Stimulated activated CD8-positive, alpha-beta memory T cell treated with anti-CD3 and anti-CD28 coated beads, Interleukin-15, amount 100 ng/mL, for 48 hours (primary cell): ENCODE results near the gene RIMBP3C.
"Not testable (repeated sequence)": the region's sequence is repeated elsewhere in the genome, so short reads cannot be mapped to it uniquely, and the experiment has no call there.

ENCODE experiments used
- DNase-seq, 2 donors: peaks; one replicate each; pipeline ENCODE4 v3.0.0-alpha.2; 2020; ENCODE audit warnings: low read depth in 2 of 2

Gene RIMBP3C

GRCh38 chr22:21551361-21551760 is at the start of gene RIMBP3C:
TSS of gene RIMBP3C (minus strand) at chr22:21551461. CDS start at chr22:21550976, 485 bp downstream.
- not testable (repeated sequence) for DNase-seq

GRCh38 chr22:21599053-21599893 is 48.0 kb upstream of the RIMBP3C start:
- DNase-seq, result no peak

GRCh38 chr22:21598302-21598701 is 47.0 kb upstream of the RIMBP3C start:
- no peak for DNase-seq

GRCh38 chr22:21596356-21597135 is 45.3 kb upstream of the RIMBP3C start:
- DNase-seq, result not testable (repeated sequence)

- no peak for DNase-seq
Measured at GRCh38 chr22:21594865-21595452, 43.7 kb upstream of the RIMBP3C start.

GRCh38 chr22:21593406-21594232 is 42.4 kb upstream of the RIMBP3C start:
- DNase-seq, result no peak

- DNase-seq, result no peak
Measured at GRCh38 chr22:21592422-21592821, 41.2 kb upstream of the RIMBP3C start.

GRCh38 chr22:21591695-21592094 is 40.4 kb upstream of the RIMBP3C start:
- no peak for DNase-seq

- DNase-seq, result no peak
Measured at GRCh38 chr22:21590809-21591641, 39.8 kb upstream of the RIMBP3C start.

- no peak for DNase-seq
Measured at GRCh38 chr22:21589396-21589795, 38.1 kb upstream of the RIMBP3C start.

- DNase-seq, result peak; percentile 37 to 48
Measured at GRCh38 chr22:21587803-21588611, 36.7 kb upstream of the RIMBP3C start.

GRCh38 chr22:21585389-21585788 is 34.1 kb upstream of the RIMBP3C start:
- DNase-seq, result no peak

- no peak for DNase-seq
Measured at GRCh38 chr22:21582801-21583740, 31.8 kb upstream of the RIMBP3C start.

GRCh38 chr22:21581009-21581713 is 29.9 kb upstream of the RIMBP3C start:
- not testable (repeated sequence) for DNase-seq

- DNase-seq, result not testable (repeated sequence)
Measured at GRCh38 chr22:21580623-21581007, 29.4 kb upstream of the RIMBP3C start.

GRCh38 chr22:21579474-21579851 is 28.2 kb upstream of the RIMBP3C start:
- DNase-seq, result no peak

- DNase-seq, result no peak
Measured at GRCh38 chr22:21573750-21574494, 22.7 kb upstream of the RIMBP3C start.
